K562 (cell line): Measurements from ENCODE around the gene SELL. TPM values are rescaled to one million over a fixed set of nuclear protein-coding genes. Genes with fewer than 3 reads are reported as not detected.

Source experiments
- C11orf30 ChIP-seq: fragments of 450-650 bp; IDR thresholded peaks from 2 replicates; pipeline ENCODE4 v1.6.1; 2016; ENCODE audit warnings: low read depth, mild to moderate bottlenecking
- CEBPG ChIP-seq, 3 experiments: fragments of 200-800 bp in 1 of 3; sonication (Bioruptor generic) in 1 of 3; sonication (generic) in 1 of 3; formaldehyde crosslinking in 1 of 3; IDR thresholded peaks in 2 of 3; conservative IDR thresholded peaks in 1 of 3; 2 replicates each; pipeline versions ENCODE4 v1.6.1 to v1.8.0; 2016 to 2022; ENCODE audit warnings: missing compliant biosample characterization in 2 of 3, missing genetic modification characterization in 2 of 3, mild to moderate bottlenecking in 1 of 3, missing genetic modification reagents in 1 of 3
- MCM7 ChIP-seq, 2 experiments: fragments of 450-650 bp; IDR thresholded peaks; 2 replicates each; pipeline ENCODE4 v1.6.1; 2016 to 2018
- ZNF316 ChIP-seq: fragments of 450-650 bp; IDR thresholded peaks from 2 replicates; pipeline ENCODE4 v1.6.1; 2016
- polyA plus RNA-seq, 8 experiments: library from polyadenylated mRNA; depleted of rRNA in 4 of 8; stranded (reverse) in 5 of 8; unstranded in 3 of 8; fragments of >200 nt; fragmentation: Nextera tagmentation in 2 of 8; fragmentation: Illumina TruSeq in 1 of 8; extraction: Ambion mirVana in 2 of 8; extraction: Trizol in 1 of 8; gene quantifications; 2 replicates each; pipeline versions ENCODE4 v1.2.1 to v1.2.3, GENCODE V29; 2011 to 2014; ENCODE audit warnings: inconsistent platforms in 1 of 8, missing spikeins in 1 of 8
- total RNA-seq, 7 experiments: library from RNA; depleted of rRNA in 6 of 7; stranded (reverse); fragments of >200 nt in 6 of 7; fragmentation: Illumina TruSeq in 2 of 7; extraction: Trizol in 2 of 7; gene quantifications; 2 replicates each; pipeline versions ENCODE4 v1.2.1 to v1.2.3, GENCODE V29; 2011 to 2021; ENCODE audit warnings: low replicate concordance in 1 of 7
- TF ChIP-seq, protein P1 (sequence below): fragments of 200-800 bp; sonication (Bioruptor generic); IDR thresholded peaks from 2 replicates; pipeline ENCODE4 v1.6.1; 2016; ENCODE audit warnings: missing genetic modification characterization, missing compliant biosample characterization
- TF ChIP-seq, protein P2 (sequence below): fragments of 200-800 bp; sonication (Bioruptor generic); IDR thresholded peaks from 2 replicates; pipeline ENCODE4 v1.6.1; 2017; ENCODE audit warnings: missing genetic modification characterization, missing compliant biosample characterization

The SELL gene
- total and polyA plus RNA-seq, 9 of the 15 experiments (the other 6 are each of a cell fraction or from before 2014, with no cell fraction given) = 0.51 TPM; not detected in 8

GRCh38 chr1:169750041-169750440 is 38.6 kb upstream of the SELL start (continued):
- TF ChIP-seq, protein P1, sequence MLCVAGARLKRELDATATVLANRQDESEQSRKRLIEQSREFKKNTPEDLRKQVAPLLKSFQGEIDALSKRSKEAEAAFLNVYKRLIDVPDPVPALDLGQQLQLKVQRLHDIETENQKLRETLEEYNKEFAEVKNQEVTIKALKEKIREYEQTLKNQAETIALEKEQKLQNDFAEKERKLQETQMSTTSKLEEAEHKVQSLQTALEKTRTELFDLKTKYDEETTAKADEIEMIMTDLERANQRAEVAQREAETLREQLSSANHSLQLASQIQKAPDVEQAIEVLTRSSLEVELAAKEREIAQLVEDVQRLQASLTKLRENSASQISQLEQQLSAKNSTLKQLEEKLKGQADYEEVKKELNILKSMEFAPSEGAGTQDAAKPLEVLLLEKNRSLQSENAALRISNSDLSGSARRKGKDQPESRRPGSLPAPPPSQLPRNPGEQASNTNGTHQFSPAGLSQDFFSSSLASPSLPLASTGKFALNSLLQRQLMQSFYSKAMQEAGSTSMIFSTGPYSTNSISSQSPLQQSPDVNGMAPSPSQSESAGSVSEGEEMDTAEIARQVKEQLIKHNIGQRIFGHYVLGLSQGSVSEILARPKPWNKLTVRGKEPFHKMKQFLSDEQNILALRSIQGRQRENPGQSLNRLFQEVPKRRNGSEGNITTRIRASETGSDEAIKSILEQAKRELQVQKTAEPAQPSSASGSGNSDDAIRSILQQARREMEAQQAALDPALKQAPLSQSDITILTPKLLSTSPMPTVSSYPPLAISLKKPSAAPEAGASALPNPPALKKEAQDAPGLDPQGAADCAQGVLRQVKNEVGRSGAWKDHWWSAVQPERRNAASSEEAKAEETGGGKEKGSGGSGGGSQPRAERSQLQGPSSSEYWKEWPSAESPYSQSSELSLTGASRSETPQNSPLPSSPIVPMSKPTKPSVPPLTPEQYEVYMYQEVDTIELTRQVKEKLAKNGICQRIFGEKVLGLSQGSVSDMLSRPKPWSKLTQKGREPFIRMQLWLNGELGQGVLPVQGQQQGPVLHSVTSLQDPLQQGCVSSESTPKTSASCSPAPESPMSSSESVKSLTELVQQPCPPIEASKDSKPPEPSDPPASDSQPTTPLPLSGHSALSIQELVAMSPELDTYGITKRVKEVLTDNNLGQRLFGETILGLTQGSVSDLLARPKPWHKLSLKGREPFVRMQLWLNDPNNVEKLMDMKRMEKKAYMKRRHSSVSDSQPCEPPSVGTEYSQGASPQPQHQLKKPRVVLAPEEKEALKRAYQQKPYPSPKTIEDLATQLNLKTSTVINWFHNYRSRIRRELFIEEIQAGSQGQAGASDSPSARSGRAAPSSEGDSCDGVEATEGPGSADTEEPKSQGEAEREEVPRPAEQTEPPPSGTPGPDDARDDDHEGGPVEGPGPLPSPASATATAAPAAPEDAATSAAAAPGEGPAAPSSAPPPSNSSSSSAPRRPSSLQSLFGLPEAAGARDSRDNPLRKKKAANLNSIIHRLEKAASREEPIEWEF (CRISPR knock-in tag) = no peak
- peak; percentile 37; the same call in 1 of the 2 replicates for TF ChIP-seq C11orf30
- peak; percentile 64 for TF ChIP-seq ZNF316
- TF ChIP-seq CEBPG (CRISPR knock-in tag; IDR thresholded peaks at IDR 0.05) = no peak
- no peak for TF ChIP-seq CEBPG (tag; conservative IDR thresholded peaks at IDR 0.05 in 1 of 2, IDR thresholded peaks at IDR 0.05 in 1 of 2)
- TF ChIP-seq, protein P2, sequence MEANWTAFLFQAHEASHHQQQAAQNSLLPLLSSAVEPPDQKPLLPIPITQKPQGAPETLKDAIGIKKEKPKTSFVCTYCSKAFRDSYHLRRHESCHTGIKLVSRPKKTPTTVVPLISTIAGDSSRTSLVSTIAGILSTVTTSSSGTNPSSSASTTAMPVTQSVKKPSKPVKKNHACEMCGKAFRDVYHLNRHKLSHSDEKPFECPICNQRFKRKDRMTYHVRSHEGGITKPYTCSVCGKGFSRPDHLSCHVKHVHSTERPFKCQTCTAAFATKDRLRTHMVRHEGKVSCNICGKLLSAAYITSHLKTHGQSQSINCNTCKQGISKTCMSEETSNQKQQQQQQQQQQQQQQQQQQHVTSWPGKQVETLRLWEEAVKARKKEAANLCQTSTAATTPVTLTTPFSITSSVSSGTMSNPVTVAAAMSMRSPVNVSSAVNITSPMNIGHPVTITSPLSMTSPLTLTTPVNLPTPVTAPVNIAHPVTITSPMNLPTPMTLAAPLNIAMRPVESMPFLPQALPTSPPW (CRISPR knock-in tag) = no peak
- no peak for TF ChIP-seq MCM7 (IDR thresholded peaks at IDR 0.05)
